Hematopoietic multipotent progenitor cell treated with erythropoietin and hydrocortisone succinate and interleukin-3 and kit ligand, for 8 days (in vitro differentiated cells): ENCODE data around the gene CALY.
A peak's percentile ranks its signal among the peaks of the same experiment; 100 is the strongest.
"Not testable (repeated sequence)": the region's sequence is repeated elsewhere in the genome, so short reads cannot be mapped to it uniquely, and the experiment has no call there.

Experiments used
- DNase-seq: peaks from one replicate; pipeline ENCODE4 v3.0.0-alpha.2; 2015

Gene CALY, protein sequence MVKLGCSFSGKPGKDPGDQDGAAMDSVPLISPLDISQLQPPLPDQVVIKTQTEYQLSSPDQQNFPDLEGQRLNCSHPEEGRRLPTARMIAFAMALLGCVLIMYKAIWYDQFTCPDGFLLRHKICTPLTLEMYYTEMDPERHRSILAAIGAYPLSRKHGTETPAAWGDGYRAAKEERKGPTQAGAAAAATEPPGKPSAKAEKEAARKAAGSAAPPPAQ

DNA sequence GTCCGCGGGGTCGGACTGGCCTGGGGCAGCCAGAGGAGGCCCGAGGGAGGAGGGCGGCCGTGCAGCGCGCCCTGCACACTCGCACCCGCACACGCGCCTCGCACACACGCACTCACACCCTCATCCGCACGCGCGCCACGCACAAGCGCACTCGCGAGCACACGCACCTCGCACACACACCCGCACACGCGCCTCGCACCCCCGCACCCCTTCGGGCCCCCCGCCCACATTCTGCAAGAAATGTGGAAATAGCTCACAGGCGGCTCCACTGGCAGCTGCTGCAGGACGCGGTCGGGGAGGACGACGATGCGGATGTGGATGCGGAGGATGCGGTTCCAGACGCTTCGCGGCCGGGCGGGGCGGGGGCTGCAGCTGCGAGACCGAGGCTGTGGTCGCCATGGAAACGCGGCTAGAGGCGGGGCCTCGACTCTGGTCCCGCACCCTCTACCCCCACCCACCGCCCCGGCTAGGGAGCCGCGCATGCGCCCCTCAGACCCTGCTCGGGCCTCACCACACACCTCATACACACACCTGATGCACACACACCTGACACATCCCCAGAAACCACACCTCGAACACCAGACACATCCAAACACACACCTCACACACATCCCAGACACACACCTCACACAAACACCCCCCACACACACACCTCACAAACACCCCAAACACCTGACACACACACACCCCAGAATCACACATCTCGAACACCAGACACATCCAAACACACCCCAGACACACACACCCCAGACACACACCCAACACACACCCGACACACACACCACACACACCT lies at the start of gene CALY:
Gene CALY (minus strand): TSS at position 320 of the 793 bp plus-strand sequence. CDS start 7,907 bp downstream, outside the sequence.
- no peak for DNase-seq

DNA sequence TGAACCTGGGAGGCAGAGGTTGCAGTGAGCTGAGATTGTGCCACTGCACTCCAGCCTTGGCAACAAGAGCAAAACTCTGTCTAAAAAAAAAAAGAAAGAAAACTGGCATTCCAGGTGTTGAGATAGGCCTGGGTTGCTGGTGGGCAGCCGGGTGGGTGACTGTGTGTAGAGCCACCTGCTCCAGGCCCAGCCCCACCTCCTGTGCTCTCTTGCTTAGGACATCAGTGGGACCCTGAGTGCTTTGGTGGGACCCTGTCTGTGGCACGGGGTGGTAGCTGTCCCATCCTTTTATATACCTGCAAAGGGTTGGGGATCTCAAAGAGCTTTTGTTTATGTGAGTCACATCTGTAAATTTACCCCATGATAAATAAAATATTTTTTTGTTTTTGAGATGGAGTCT lies 48.5 kb upstream of the CALY start:
- DNase-seq: no peak

DNA sequence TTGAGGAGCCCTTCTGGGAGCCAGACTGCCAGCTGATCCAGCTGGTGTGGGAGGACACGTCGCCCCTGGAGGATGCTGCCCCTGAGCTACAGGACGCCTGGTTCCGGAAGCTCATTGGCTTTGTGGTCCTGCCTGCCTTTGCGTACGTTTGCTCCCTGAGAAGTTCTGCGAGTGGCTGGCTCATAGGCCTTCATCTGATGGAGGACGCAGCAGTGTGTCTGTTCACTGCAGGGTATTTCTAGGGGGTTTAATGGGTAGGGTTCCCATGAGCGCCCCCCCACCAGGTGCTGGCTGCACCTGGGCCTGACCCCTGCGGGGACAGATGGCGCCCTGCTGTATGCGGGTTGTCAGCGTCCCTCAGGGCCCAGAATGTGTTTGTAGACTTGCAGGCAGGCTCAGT lies 47.4 kb upstream of the CALY start:
- no peak for DNase-seq

DNA sequence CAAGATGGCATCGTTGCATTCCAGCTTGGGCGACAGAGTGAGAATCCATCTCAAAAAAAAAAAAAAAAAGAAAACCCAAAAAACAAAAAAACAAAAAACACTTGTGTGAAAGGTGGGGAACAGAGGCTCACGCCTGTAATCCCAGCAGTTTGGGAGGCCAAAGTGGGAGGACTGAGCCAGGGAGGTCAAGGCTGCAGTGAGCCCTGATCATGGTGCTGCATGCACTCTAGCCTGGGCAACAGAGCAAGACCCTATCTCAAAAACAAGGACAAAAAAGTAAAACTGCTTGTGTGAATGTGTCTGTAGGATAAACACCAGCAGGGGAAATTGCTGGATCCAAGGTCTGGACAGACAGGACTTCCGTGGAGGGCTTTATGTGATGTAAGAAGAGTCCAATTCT lies 46.9 kb upstream of the CALY start:
- DNase-seq: no peak

DNA sequence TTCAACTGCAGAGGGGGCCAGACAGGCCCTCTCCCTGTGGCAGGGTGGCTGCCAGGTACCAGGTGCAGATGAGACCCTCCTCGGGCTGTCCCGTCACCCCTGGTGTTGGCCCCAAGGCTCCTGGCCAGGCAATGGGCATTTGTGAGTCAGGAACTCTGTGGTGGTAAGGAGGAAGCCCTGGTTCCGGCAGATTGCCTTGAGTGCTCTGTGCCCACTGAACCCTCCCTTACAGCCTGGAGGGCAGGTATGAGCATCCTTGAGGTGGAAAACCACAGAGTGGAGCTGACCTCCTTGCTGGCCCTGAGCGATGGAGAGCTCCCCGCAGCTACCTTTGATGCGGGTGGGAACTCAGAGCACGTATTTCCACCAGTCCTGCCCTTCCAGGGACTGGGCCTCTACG lies 44.3 kb upstream of the CALY start:
- no peak for DNase-seq

DNA sequence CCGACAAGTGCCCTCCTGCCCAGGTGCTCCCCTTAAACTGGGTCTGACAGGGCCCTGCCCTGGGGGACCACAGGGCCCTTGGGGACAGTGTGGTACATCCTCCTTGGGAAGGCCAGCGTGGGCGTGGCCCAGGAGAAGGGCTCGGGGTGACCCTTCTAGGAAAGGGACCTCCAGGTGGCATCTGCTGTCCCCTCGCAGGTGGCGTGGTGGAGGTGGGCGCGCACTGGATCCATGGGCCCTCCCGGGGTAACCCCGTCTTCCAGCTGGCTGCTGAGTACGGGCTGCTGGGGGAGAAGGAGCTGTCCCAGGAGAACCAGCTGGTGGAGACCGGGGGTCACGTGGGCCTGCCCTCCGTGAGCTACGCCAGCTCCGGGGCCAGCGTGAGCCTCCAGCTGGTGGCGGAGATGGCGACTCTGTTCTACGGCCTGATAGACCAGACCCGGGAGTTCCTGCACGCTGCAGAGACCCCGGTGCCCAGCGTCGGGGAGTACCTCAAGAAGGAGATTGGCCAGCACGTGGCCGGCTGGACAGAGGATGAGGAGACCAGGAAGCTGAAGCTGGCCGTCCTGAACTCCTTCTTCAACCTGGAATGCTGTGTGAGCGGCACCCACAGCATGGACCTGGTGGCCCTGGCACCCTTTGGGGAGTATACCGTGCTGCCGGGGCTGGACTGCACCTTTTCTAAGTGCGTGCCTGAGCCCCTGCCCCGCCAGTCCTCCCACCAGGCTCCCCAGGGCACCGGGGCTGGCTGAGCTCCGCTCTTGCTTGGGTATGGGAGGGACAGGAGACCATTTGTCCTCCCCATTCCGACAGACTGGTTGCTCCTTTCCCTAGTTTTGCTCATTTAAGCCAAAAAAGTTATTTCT lies 43.3 kb upstream of the CALY start:
- no peak for DNase-seq

DNA sequence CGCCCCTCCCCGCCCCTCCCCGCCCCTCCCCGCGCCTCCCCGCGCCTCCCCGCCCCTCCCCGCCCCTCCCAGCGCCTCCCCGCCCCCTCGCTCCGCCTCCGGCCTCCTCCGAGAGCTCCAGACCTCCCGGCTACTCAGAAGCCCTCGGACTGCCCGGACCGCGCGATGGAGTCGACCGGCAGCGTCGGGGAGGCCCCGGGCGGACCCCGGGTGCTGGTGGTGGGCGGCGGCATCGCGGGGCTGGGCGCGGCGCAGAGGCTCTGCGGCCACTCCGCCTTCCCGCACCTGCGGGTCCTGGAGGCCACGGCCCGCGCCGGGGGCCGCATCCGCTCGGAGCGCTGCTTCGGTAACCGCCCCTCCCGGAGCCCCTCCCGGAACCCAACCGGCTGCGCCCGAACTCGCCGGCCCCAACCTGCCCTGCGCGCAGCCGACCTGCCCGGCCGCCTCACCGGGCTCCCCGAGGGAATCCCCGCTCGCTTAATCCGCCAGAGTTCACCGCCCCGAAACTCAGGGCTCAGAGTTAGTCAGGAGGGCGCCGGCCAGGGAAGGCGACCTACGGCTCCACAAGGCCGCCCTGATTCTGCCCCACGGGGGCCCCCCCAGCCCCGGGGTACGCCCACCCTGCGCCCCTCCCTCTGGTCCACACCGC lies 42.6 kb upstream of the CALY start, which contains the start of gene PAOX:
Gene PAOX (plus strand): TSS at position 111 of the 649 bp plus-strand sequence. CDS start 55 bp downstream, at position 166.
- peak; percentile 14 for DNase-seq

DNA sequence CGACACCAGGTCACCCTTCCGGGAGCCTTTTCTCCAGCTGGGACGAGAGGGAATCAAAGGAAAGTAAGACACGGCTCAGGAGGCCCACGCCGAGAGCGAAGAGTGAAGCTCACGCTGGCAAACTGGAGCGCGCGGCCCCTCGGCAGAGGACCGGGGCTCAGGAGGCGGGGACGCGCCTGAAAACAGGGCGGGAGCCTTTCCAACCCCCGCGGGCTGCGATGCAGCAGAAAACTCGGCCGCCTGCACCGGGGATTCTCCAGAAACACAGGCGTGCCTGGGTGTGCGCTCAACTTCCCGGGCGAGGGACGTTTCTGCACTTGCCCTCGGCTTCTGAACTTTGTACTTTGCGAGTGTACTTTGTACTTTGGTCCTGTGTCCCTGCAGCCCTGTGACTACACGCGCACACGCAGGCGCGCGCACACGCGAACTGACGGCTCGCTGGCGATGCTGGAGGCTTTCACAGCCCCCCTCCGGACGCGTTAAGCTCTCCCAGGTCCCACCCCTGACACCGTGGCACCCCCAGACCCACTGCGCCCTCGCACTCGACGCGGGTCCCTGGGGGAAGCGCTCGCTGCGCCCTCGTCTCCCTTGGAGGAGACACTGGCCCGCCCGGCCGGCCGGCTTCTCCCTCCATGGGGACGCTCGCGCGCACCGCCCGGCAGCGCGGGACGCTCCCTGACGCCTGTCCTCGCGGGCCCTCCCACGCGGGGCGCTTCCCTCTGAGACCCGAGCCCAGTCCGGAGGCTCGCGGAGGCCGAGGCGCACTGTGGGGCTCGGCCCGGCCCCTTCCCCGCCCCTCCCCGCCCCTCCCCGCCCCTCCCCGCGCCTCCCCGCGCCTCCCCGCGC lies 41.8 kb upstream of the CALY start:
- peak; percentile 43 for DNase-seq

DNA sequence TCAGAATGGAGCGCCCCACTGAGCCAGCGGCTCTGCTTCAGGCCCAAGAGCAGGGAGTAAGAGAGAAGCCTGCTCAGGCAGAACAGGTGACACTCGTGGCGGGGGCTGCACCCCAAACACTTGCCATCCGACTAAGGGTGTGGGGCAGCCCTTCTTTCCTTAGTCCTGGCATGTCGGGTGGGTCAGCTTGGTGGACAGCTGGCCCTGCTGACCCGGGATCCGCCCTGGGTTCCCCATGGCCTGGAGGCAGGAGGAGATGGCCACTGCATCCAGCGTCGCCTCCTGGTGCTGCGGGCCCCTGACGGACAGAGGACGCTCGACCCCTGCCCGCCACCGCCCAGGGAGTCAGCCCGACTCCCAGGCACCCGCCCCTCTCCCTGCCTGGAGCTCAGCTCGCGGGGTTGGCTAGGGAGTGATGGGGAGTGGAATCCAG lies 41.1 kb upstream of the CALY start:
- DNase-seq: no peak

DNA sequence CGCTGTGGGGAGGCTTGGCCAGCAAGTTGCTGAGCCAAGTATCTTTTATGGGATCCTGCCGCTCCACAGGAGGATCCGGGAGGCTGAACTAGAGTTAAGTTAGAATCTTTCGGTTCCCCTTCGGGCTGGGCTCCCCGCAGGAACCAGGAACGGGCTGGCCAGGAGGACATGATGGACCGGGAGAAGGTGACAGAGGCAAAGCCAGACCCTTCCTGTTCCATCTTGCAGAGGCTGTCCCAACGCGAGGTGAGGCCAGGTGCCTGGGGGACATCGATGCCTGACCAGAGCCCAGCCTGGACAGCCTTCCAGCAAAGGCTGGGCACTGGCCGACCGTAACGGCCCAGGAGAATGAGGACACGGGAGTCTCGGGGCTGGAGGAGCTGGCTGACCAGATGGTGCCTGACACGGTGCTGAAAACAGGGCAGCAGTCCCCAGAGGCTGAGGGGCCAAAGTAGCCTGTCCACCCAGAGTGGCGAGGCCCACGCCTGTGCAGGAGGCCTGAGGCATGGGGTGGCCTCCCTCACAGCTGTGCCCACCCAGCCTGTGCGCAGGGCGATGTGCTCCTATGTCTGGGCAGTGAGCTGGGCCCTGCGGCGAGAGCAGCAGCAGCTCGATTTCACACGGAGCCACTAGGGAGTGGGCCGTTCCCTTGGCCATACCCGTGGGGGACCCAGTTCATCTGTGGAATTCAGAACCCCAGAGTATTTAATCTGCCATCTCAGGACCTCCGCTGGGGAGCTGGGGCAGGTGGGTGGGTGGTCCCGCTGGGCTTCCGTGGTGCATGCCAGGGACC lies 40.5 kb upstream of the CALY start:
- DNase-seq: no peak

DNA sequence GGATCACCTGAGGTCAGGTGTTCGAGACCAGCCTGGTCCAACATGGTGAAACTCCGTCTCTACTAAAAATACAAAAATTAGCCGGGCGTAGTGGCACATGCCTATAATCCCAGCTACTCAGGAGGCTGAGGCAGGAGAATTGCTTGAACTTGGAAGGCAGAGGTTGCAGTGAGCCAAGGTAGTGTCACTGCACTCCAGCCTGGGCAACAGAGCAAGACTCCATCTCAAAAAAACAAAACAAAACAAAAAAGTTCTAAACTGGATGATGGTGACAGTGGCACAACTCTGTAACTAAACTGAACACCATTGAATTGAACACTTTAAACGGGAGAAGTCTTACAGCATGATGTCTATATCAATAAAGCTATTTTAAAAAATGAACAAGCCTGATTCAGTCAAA lies 39.5 kb upstream of the CALY start:
- DNase-seq: not testable (repeated sequence)

DNA sequence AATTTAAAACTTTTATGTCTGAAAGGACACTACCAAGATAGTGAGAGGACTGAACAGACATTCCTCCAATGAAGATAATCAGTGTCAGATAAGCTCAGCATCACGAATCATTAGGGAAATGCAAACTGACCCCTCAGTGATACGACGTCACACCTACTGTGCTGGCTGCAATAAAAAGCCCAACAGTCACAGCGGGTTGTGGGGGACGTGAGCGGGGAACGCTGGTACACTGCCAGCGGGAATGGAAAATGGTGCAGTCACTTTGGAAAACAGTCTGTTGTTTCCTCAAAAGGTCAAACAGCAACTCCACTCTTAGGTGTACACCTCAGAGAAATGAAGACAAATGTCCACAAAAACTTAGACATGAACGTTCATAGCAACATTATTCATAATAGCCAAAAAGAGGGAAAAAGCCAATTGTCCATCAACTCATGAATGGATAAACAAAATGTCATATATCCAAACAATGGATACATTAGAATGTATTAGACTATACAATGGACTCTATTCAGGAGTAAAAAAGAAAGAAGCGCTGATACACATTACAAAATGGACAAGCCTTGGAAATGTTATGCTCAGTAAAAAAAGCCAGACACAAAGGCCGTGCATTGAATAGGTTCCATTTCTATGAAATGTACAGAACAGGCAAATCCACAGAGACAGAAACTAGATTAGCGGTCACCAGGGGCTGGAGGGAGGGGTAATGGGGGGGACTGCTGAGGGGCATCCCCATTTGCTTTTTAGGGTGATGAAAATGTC lies 38.8 kb upstream of the CALY start:
- DNase-seq: no peak

DNA sequence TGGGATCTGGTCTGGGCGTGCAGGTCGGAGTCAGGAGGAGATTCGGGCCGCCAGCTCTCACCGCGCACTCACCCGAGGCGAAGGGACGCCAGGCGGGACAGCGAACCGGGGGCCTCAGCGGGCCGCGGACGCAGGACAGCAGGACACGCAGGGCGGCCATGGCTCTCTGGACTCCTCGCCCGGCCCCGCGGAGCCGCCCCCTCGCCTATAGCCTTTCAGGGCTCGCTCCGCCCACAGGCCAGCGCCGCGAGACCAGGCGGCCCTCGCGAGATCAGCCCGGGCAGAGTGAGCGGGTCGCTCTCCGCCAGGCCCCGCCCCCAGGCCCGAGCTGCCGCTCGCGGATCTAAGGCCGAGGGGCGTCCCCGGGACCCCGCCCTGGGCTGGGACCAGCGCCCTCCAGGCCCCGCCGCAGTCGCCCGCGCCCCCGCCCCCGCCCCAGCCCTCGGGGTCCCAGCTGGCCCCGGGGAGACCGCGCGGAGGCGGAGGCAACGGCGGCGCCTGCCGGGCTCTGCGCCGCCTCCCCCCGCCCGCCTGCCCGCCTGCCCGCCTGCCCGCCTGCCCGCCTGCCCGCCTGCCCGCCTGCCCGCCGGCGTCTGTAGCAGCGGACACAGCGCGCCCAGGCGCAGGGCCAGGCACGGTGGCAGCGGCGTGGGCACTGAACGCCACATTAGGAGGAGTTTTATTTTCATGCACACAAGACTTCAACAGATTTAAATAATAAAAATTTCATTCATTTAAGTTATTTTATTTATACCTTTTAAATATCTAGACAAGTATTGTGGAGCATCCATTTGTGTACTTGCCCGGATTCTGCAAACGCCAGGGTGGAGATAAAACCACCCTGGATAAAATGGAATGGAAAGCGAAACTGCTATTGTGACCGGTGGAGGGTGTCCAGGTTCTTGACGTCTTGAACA lies 36.7 kb upstream of the CALY start, which contains the start of gene ECHS1:
Gene ECHS1 (minus strand): TSS at position 181 of the 917 bp plus-strand sequence. CDS start 21 bp downstream, at position 160.
- DNase-seq: peak; percentile 92

DNA sequence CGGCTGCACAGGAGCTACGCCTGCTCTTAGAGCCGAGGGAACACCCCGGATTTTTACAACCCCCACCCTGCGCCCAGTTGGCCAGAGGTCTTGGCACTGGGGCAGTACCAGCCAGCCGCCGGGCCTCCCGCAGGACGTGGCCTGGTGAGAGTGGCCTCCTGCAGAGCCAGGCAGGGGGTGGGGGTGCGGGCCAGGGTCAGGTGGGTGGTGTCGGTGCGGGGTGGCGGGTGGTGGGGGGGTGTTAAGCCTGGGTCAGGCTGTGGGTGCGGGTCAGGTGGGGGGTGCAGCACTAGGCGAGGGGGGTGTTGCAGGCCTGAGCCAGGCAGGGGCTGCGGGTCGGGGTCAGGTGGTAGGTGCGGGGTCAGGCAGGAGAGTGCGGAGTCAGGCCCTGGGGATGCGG lies 35.8 kb upstream of the CALY start:
- DNase-seq: no peak

DNA sequence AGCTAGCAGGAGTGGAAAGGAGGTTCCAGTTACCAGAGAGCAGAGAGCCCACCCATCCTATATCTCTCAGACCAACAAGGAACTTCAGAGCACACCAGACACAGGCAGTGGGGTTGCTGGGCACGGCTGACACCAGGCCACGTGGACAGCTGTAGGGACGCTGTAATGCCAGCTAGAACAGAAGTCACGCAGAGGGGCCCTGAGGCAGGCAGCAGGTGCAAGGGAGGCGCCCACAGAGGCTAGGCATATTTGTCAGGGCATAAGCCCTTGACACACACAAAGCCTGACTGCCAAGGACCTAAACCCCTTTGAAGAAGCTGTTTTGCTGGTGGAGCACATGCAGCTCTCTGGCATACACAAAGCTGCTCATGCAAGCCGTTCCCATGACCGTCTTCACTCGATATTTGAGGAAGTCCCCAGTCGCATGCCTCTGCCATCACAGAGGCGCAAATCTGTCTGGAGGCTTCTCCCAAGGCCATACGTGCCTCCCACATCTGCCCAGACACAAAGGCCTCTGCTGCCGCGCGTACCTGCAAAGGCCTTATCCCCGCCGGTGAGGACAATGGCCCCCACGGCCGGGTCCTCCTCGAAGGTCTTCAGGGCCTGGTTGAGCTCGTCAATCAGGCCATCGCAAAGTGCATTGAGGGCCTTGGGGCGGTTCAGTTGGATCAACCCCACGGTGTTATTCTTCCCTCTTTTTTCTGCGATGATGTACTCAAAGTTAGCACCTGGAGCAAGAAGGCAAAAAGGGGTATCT lies 33.5 kb upstream of the CALY start:
- no peak for DNase-seq

DNA sequence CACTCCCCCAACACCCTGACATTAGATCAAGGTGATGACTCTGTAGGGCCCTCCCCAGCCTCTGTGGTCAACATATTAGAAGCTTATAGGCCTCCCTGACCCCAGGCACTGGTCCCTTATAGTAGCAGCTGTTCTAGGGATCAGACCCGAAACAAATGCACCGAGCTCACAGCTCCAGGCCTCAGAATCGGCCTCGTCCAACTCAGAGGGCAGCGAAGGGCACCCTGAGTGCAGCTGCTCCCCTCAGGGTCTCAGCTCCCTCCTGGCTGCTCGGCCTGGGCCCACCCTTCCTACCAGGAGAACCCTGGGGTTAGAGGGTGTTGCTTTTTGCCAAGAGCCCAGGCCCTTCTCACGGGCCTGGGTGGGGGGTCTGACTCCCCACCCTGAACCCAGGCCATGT lies 31.5 kb upstream of the CALY start:
- DNase-seq: no peak

DNA sequence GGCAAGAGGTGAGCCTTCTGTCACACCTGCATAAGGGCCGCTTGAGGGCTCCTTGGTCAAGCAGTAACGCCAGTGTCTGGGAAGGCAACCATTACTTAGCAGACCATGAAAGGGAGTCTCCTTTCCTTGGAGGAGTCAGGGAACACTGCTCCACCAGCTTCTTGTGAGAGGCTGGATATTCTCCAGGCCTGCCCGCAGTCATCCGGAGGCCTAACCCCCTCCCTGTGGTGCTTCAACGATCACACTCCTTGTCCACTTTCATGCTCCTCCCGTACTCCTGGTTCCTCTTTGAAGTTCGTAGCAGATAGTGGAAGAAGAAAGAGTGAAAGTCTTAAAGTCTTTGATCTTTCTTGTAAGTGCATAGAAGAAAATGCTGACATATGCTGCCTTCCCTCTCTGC lies 30.8 kb upstream of the CALY start:
- not testable (repeated sequence) for DNase-seq

DNA sequence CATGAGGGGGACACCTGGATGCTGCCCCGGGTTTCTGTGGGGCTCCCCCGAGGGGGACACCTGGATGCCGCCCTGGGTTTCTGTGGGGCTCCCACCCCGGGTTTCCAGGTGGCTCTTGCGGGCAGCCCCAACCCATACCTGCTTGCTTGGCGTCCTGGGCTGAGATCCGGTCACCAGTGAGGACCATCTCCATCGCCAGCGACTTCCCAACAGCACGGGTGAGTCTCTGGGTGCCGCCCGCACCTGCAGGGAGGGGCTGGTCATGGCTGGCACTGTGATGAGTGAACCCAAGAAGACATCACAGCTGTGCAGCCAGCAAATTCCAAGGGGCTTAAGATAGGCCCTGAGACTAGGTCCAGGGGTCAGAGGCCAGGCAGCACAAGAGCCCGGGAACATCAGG lies 30.1 kb upstream of the CALY start:
- no peak for DNase-seq
